H7 (cell line): ENCODE data around the gene CFAP52. TPM values are rescaled to one million over a fixed set of nuclear protein-coding genes. Genes with fewer than 3 reads are reported as not detected.
"Not testable (repeated sequence)": the region's sequence is repeated elsewhere in the genome, so short reads cannot be mapped to it uniquely, and the experiment has no call there.

Source experiments
- DNase-seq: peaks from one replicate; pipeline ENCODE4 v3.0.0; 2012
- H3K27me3 ChIP-seq: 2 replicates; pipeline ENCODE4 v1.6.0; 2011; ENCODE audit warnings: mild to moderate bottlenecking, low read length; ENCODE audit not compliant: control insufficient read depth, insufficient read depth
- H3K36me3 ChIP-seq: replicated peaks from 2 replicates; pipeline ENCODE4 v1.5.1; 2011; ENCODE audit warnings: low read length; ENCODE audit not compliant: control insufficient read depth, insufficient read depth
- H3K4me3 ChIP-seq: 2 replicates; pipeline ENCODE4 v1.5.1; 2011; ENCODE audit warnings: low read depth, mild to moderate bottlenecking, control low read depth, low read length, moderate library complexity; ENCODE audit not compliant: insufficient read depth
- total RNA-seq: library from RNA; depleted of rRNA; stranded (reverse); fragments of >200 nt; shearing (Covaris generic); gene quantifications from 2 replicates; pipeline ENCODE4 v1.2.3, GENCODE V29; 2014

CFAP52 gene
- total RNA-seq, 1 experiment from 2014 or later, result not detected

- H3K36me3 ChIP-seq, H3K4me3 ChIP-seq, DNase-seq, H3K27me3 ChIP-seq: not testable (repeated sequence)
Observed at GRCh38 chr17:9604583-9604982, 28.1 kb downstream of the CFAP52 start.

GRCh38 chr17:9606453-9606852, 30.0 kb downstream of the CFAP52 start:
- no peak overlapping the region for H3K4me3 ChIP-seq
- H3K36me3 ChIP-seq, result no peaks in the 10 kb centered on the region
- no peaks in the 10 kb centered on the region for H3K27me3 ChIP-seq
- DNase-seq, result no peak

- H3K27me3 ChIP-seq, DNase-seq: not testable (repeated sequence)
Observed at GRCh38 chr17:9607058-9607457, 30.6 kb downstream of the CFAP52 start.

GRCh38 chr17:9611557-9611956, 35.1 kb downstream of the CFAP52 start:
- no peak overlapping the region for H3K4me3 ChIP-seq
- no peak for DNase-seq
- H3K27me3 ChIP-seq, result no peaks in the 10 kb centered on the region
- H3K36me3 ChIP-seq, result no peaks in the 10 kb centered on the region

More at GRCh38 chr17:9607058-9607457, 30.6 kb downstream of the CFAP52 start:
- H3K4me3 ChIP-seq, H3K36me3 ChIP-seq: not testable (repeated sequence)

- H3K4me3 ChIP-seq, result no peak overlapping the region
- H3K36me3 ChIP-seq, result no peaks in the 10 kb centered on the region
- no peak for DNase-seq
- H3K27me3 ChIP-seq, result no peaks in the 10 kb centered on the region
Observed at GRCh38 chr17:9612006-9612405, 35.6 kb downstream of the CFAP52 start.

GRCh38 chr17:9615486-9615885, 39.0 kb downstream of the CFAP52 start:
- H3K36me3 ChIP-seq, result no peaks in the 10 kb centered on the region
- H3K27me3 ChIP-seq, result no peaks in the 10 kb centered on the region
- DNase-seq, result no peak
- no peak overlapping the region for H3K4me3 ChIP-seq

- Histone ChIP-seq H3K4me3 (no peak overlapping the region), H3K36me3 (no peaks in the 10 kb centered on the region), H3K27me3 (no peaks in the 10 kb centered on the region)
- DNase-seq, result no peak
Observed at GRCh38 chr17:9622961-9623360, 46.5 kb downstream of the CFAP52 start.

- H3K36me3 ChIP-seq, result no peaks in the 10 kb centered on the region
- H3K4me3 ChIP-seq, result no peak overlapping the region
- DNase-seq, result no peak
- H3K27me3 ChIP-seq, result no peaks in the 10 kb centered on the region
Observed at GRCh38 chr17:9628509-9628908, 52.1 kb downstream of the CFAP52 start.

- H3K36me3 ChIP-seq, result no peaks in the 10 kb centered on the region
- no peak overlapping the region for H3K4me3 ChIP-seq
- no peaks in the 10 kb centered on the region for H3K27me3 ChIP-seq
- no peak for DNase-seq
Observed at GRCh38 chr17:9632741-9633140, 56.3 kb downstream of the CFAP52 start.

- H3K4me3 ChIP-seq, result no peak overlapping the region
- H3K27me3 ChIP-seq, result no peaks in the 10 kb centered on the region
- no peak for DNase-seq
- no peaks in the 10 kb centered on the region for H3K36me3 ChIP-seq
Observed at GRCh38 chr17:9635340-9635739, 58.9 kb downstream of the CFAP52 start.

- no peak for DNase-seq
- H3K27me3 ChIP-seq, result no peaks in the 10 kb centered on the region
- H3K4me3 ChIP-seq, result no peak overlapping the region
- H3K36me3 ChIP-seq, result no peaks in the 10 kb centered on the region
Observed at GRCh38 chr17:9636501-9636900, 60.1 kb downstream of the CFAP52 start.

GRCh38 chr17:9640388-9640787, 63.9 kb downstream of the CFAP52 start:
- not testable (repeated sequence) for H3K36me3 ChIP-seq, DNase-seq, H3K4me3 ChIP-seq, H3K27me3 ChIP-seq

GRCh38 chr17:9643611-9644010, 67.2 kb downstream of the CFAP52 start:
- H3K27me3 ChIP-seq, result peaks cover 8% of the 10 kb centered on the region
- no peak for DNase-seq
- no peaks in the 10 kb centered on the region for H3K36me3 ChIP-seq
- H3K4me3 ChIP-seq, result no peak overlapping the region

GRCh38 chr17:9644910-9645751, 68.7 kb downstream of the CFAP52 start, which contains the start of gene USP43:
Gene USP43, plus strand, starts transcription at chr17:9645517. Its CDS starts 116 bp downstream, at chr17:9645633.
- peaks cover 8% of the 10 kb centered on the region for H3K27me3 ChIP-seq
- DNase-seq, result peak; percentile 94
- H3K4me3 ChIP-seq, result peak within 1 kb of the TSS; percentile 75
- H3K36me3 ChIP-seq, result no peaks in the 10 kb centered on the region

GRCh38 chr17:9645851-9646545, 69.6 kb downstream of the CFAP52 start:
- DNase-seq, result peak; percentile 79
- Histone ChIP-seq H3K36me3 (no peaks in the 10 kb centered on the region), H3K27me3 (peaks cover 8% of the 10 kb centered on the region), H3K4me3 (peak overlapping the region; percentile 75)
